ENCODE data around the gene HELZ. TPM values are rescaled to one million over a fixed set of nuclear protein-coding genes. Genes with fewer than 3 reads are reported as not detected.
"Not testable (repeated sequence)": the region's sequence is repeated elsewhere in the genome, so short reads cannot be mapped to it uniquely, and the experiment has no call there.

Gene HELZ
- polyA plus RNA-seq, 3 donors from 2014 or later: 41.4 to 121 (median 44.2) TPM

- DNase-seq: no peak
- Mint-ChIP-seq H3K27me3 (ENCODE audit: low read depth in 3 of 3) (peaks cover 0 to 2% (median 0%) of the 10 kb centered on the region in 3 donors), H3K36me3 (no peaks in the 10 kb centered on the region), H3K27ac (no peak overlapping the region), H3K4me1 (no peaks in the 10 kb centered on the region), H3K9me3 (no peaks in the 10 kb centered on the region), H3K4me3 (no peak overlapping the region)
Observed at GRCh38 chr17:67278363-67278762, 33.4 kb upstream of the HELZ start.

GRCh38 chr17:67276075-67276474 lies 31.1 kb upstream of the HELZ start:
- no peak for DNase-seq
- H3K27ac Mint-ChIP-seq: no peak overlapping the region
- peaks cover 4 to 7% of the 10 kb centered on the region in 2 donors for H3K4me1 Mint-ChIP-seq
- no peak overlapping the region for H3K4me3 Mint-ChIP-seq
- no peaks in the 10 kb centered on the region for H3K36me3 Mint-ChIP-seq
- H3K27me3 Mint-ChIP-seq (ENCODE audit: low read depth in 3 of 3): peaks cover 0 to 2% (median 0%) of the 10 kb centered on the region in 3 donors
- H3K9me3 Mint-ChIP-seq: no peaks in the 10 kb centered on the region

GRCh38 chr17:67274466-67274865 lies 29.5 kb upstream of the HELZ start:
- no peak for DNase-seq
- Mint-ChIP-seq H3K27ac (no peak overlapping the region), H3K27me3 (ENCODE audit: low read depth in 3 of 3) (peaks cover 0 to 2% (median 2%) of the 10 kb centered on the region in 3 donors), H3K36me3 (no peaks in the 10 kb centered on the region), H3K4me3 (no peak overlapping the region), H3K4me1 (peaks cover 4 to 7% of the 10 kb centered on the region in 2 donors), H3K9me3 (no peaks in the 10 kb centered on the region)

- H3K27me3 Mint-ChIP-seq (ENCODE audit: low read depth in 3 of 3): peaks cover 0 to 2% (median 2%) of the 10 kb centered on the region in 3 donors
- no peak overlapping the region for H3K4me3 Mint-ChIP-seq
- no peaks in the 10 kb centered on the region for H3K9me3 Mint-ChIP-seq
- DNase-seq: no peak
- H3K4me1 Mint-ChIP-seq: peaks cover 4 to 7% of the 10 kb centered on the region in 2 donors
- no peaks in the 10 kb centered on the region for H3K36me3 Mint-ChIP-seq
- no peak overlapping the region for H3K27ac Mint-ChIP-seq
Observed at GRCh38 chr17:67273900-67274299, 28.9 kb upstream of the HELZ start.

- peak overlapping the region in 1 of 6 donors; percentile 2 for H3K27ac Mint-ChIP-seq
- no peaks in the 10 kb centered on the region for H3K36me3 Mint-ChIP-seq
- peaks cover 0 to 2% (median 0%) of the 10 kb centered on the region in 3 donors for H3K27me3 Mint-ChIP-seq (ENCODE audit: low read depth in 3 of 3)
- no peaks in the 10 kb centered on the region for H3K9me3 Mint-ChIP-seq
- DNase-seq: no peak
- H3K4me3 Mint-ChIP-seq: no peak overlapping the region
- peaks cover 4 to 7% of the 10 kb centered on the region in 2 donors for H3K4me1 Mint-ChIP-seq
Observed at GRCh38 chr17:67272312-67273047, 27.5 kb upstream of the HELZ start.

- H3K4me3 Mint-ChIP-seq; H3K36me3 Mint-ChIP-seq; H3K27ac Mint-ChIP-seq; DNase-seq; H3K4me1 Mint-ChIP-seq; H3K27me3 Mint-ChIP-seq (ENCODE audit: low read depth in 3 of 3); H3K9me3 Mint-ChIP-seq: not testable (repeated sequence)
Observed at GRCh38 chr17:67271187-67271586, 26.2 kb upstream of the HELZ start.

- H3K27me3 Mint-ChIP-seq (ENCODE audit: low read depth in 3 of 3): peaks cover 0 to 2% (median 0%) of the 10 kb centered on the region in 3 donors
Observed at GRCh38 chr17:67270416-67270815, 25.4 kb upstream of the HELZ start.

GRCh38 chr17:67266496-67266895 lies 21.5 kb upstream of the HELZ start:
- Mint-ChIP-seq H3K27me3 (ENCODE audit: low read depth in 3 of 3) (peaks cover 0 to 2% (median 2%) of the 10 kb centered on the region in 3 donors), H3K9me3 (no peaks in the 10 kb centered on the region), H3K36me3 (no peaks in the 10 kb centered on the region), H3K4me1 (peaks cover 11 to 16% of the 10 kb centered on the region in 2 donors), H3K27ac (no peak overlapping the region), H3K4me3 (no peak overlapping the region)
- no peak for DNase-seq

More at GRCh38 chr17:67270416-67270815, 25.4 kb upstream of the HELZ start:
- Mint-ChIP-seq H3K4me3 (no peak overlapping the region), H3K9me3 (no peaks in the 10 kb centered on the region), H3K4me1 (peaks cover 4 to 7% of the 10 kb centered on the region in 2 donors), H3K36me3 (no peaks in the 10 kb centered on the region), H3K27ac (no peak overlapping the region)
- DNase-seq: no peak

GRCh38 chr17:67265436-67266019 lies 20.5 kb upstream of the HELZ start:
- Mint-ChIP-seq H3K27me3 (ENCODE audit: low read depth in 3 of 3) (peaks cover 0 to 2% (median 0%) of the 10 kb centered on the region in 3 donors), H3K27ac (peak overlapping the region in 1 of 6 donors; percentile 30), H3K4me3 (no peak overlapping the region), H3K4me1 (peaks cover 16 to 19% of the 10 kb centered on the region in 2 donors), H3K36me3 (no peaks in the 10 kb centered on the region), H3K9me3 (no peaks in the 10 kb centered on the region)
- DNase-seq: no peak

GRCh38 chr17:67262435-67263117 lies 17.6 kb upstream of the HELZ start:
- peak overlapping the region in 3 of 6 donors; percentile 28 to 69 (median 45) for H3K27ac Mint-ChIP-seq

GRCh38 chr17:67260170-67260987 lies 15.4 kb upstream of the HELZ start:
- Mint-ChIP-seq H3K4me1 (peaks cover 52 to 59% of the 10 kb centered on the region in 2 donors), H3K27me3 (ENCODE audit: low read depth in 3 of 3) (peaks cover 0 to 18% (median 17%) of the 10 kb centered on the region in 3 donors), H3K4me3 (peak overlapping the region; percentile 63 to 90 (median 75)), H3K36me3 (no peaks in the 10 kb centered on the region), H3K27ac (peak overlapping the region; percentile 84 to 97 (median 90)), H3K9me3 (no peaks in the 10 kb centered on the region)
- DNase-seq: peak; percentile 45 to 59 (median 48)

More at GRCh38 chr17:67262435-67263117, 17.6 kb upstream of the HELZ start:
- no peak for DNase-seq
- Mint-ChIP-seq H3K27me3 (ENCODE audit: low read depth in 3 of 3) (peaks cover 0 to 18% (median 15%) of the 10 kb centered on the region in 3 donors), H3K36me3 (no peaks in the 10 kb centered on the region), H3K4me3 (no peak overlapping the region), H3K4me1 (peaks cover 45 to 48% of the 10 kb centered on the region in 2 donors), H3K9me3 (no peaks in the 10 kb centered on the region)

GRCh38 chr17:67258821-67259468 lies 13.9 kb upstream of the HELZ start:
- Mint-ChIP-seq H3K4me1 (peaks cover 50 to 59% of the 10 kb centered on the region in 2 donors), H3K4me3 (peak overlapping the region; percentile 79 to 97 (median 90)), H3K27me3 (ENCODE audit: low read depth in 3 of 3) (peaks cover 0 to 18% (median 17%) of the 10 kb centered on the region in 3 donors), H3K9me3 (no peaks in the 10 kb centered on the region), H3K27ac (peak overlapping the region; percentile 89 to 98 (median 92)), H3K36me3 (no peaks in the 10 kb centered on the region)
- peak; percentile 85 to 87 (median 86) for DNase-seq

All from immature natural killer cell (primary cell).